Mesodermal cell (in vitro differentiated cells): ENCODE measurements around the gene SAMD4A.

Source experiments
- H3K27ac ChIP-seq: 2 replicates; pipeline ENCODE4 v1.7.0; 2013; ENCODE audit warnings: mild to moderate bottlenecking, low read depth, low read length, moderate library complexity; ENCODE audit not compliant: severe bottlenecking
- H3K36me3 ChIP-seq: 2 replicates; pipeline ENCODE4 v1.7.1; 2013; ENCODE audit warnings: mild to moderate bottlenecking, low read length, moderate library complexity; ENCODE audit not compliant: control insufficient read depth, insufficient read depth
- H3K4me1 ChIP-seq: one replicate; pipeline ENCODE4 v1.7.1; 2013; ENCODE audit warnings: mild to moderate bottlenecking, low read length; ENCODE audit not compliant: insufficient read depth, control insufficient read depth, poor library complexity, severe bottlenecking
- H3K4me3 ChIP-seq: 2 replicates; pipeline ENCODE4 v1.7.0; 2013; ENCODE audit warnings: low read length, control low read depth, mild to moderate bottlenecking; ENCODE audit not compliant: insufficient read depth, poor library complexity, severe bottlenecking; ENCODE audit errors: extremely low read depth
- H3K9me3 ChIP-seq: 2 replicates; pipeline ENCODE4 v1.7.1; 2013; ENCODE audit warnings: mild to moderate bottlenecking, low read length, moderate library complexity; ENCODE audit not compliant: control insufficient read depth
- WGBS, 2 experiments: methylation state at CpG; one replicate each; pipeline ENCODE4 v1.1.5; 2013; ENCODE audit warnings: missing lambda C conversion rate in 2 of 2; ENCODE audit not compliant: insufficient coverage in 2 of 2; 5-methylcytosine and 5-hydroxymethylcytosine counted together

SAMD4A gene

GRCh38 chr14:54579621-54580020 lies 12.7 kb downstream of the SAMD4A start:
- H3K4me1 ChIP-seq, result peaks cover 15% of the 10 kb centered on the region
- peaks cover 79% of the 10 kb centered on the region for H3K36me3 ChIP-seq
- H3K4me3 ChIP-seq, result no peak overlapping the region
- H3K27ac ChIP-seq, result no peak overlapping the region
- WGBS, 2 experiments, result 50 to 89% methylated on average over 1 of the region's 1 CpG
- no peaks in the 10 kb centered on the region for H3K9me3 ChIP-seq

- no peak overlapping the region for H3K4me3 ChIP-seq
- H3K27ac ChIP-seq, result no peak overlapping the region
- WGBS, 2 experiments, result 93 to 100% methylated on average over 1 to 2 of the region's 3 CpGs
- H3K36me3 ChIP-seq, result peaks cover 75% of the 10 kb centered on the region
- no peaks in the 10 kb centered on the region for H3K9me3 ChIP-seq
- H3K4me1 ChIP-seq, result peaks cover 4% of the 10 kb centered on the region
These were observed 14.0 kb downstream of the SAMD4A start for GRCh38 chr14:54580933-54581332.

- no peaks in the 10 kb centered on the region for H3K9me3 ChIP-seq
- H3K36me3 ChIP-seq, result peaks cover 67% of the 10 kb centered on the region
- no peaks in the 10 kb centered on the region for H3K4me1 ChIP-seq
- H3K4me3 ChIP-seq, result no peak overlapping the region
- H3K27ac ChIP-seq, result no peak overlapping the region
- WGBS, 2 experiments, result 93 to 97% methylated on average over 4 to 7 of the region's 7 CpGs
These were observed 15.4 kb downstream of the SAMD4A start for GRCh38 chr14:54582334-54582733.

GRCh38 chr14:54584097-54584496 lies 17.2 kb downstream of the SAMD4A start:
- Histone ChIP-seq H3K36me3 (peaks cover 61% of the 10 kb centered on the region), H3K4me3 (no peak overlapping the region), H3K4me1 (no peaks in the 10 kb centered on the region), H3K9me3 (no peaks in the 10 kb centered on the region), H3K27ac (no peak overlapping the region)
- WGBS, 2 experiments, result 86 to 100% methylated on average over 1 of the region's 1 CpG

GRCh38 chr14:54585214-54585613 lies 18.3 kb downstream of the SAMD4A start:
- H3K4me3 ChIP-seq, result no peak overlapping the region
- H3K4me1 ChIP-seq, result peaks cover 10% of the 10 kb centered on the region
- WGBS, 2 experiments, result 71 to 80% methylated on average over 1 of the region's 3 CpGs
- peaks cover 59% of the 10 kb centered on the region for H3K36me3 ChIP-seq
- no peak overlapping the region for H3K27ac ChIP-seq
- no peaks in the 10 kb centered on the region for H3K9me3 ChIP-seq

GRCh38 chr14:54589076-54589475 lies 22.1 kb downstream of the SAMD4A start:
- Histone ChIP-seq H3K36me3 (peaks cover 27% of the 10 kb centered on the region), H3K4me3 (no peak overlapping the region), H3K9me3 (no peaks in the 10 kb centered on the region), H3K27ac (no peak overlapping the region), H3K4me1 (peaks cover 43% of the 10 kb centered on the region)
- 86 to 90% methylated on average over 1 to 2 of the region's 2 CpGs for WGBS, 2 experiments

- H3K36me3 ChIP-seq, result peaks cover 24% of the 10 kb centered on the region
- H3K4me3 ChIP-seq, result no peak overlapping the region
- H3K4me1 ChIP-seq, result peaks cover 49% of the 10 kb centered on the region
- no peaks in the 10 kb centered on the region for H3K9me3 ChIP-seq
- no peak overlapping the region for H3K27ac ChIP-seq
- 93 to 100% methylated on average over 1 to 2 of the region's 4 CpGs for WGBS, 2 experiments
These were observed 22.9 kb downstream of the SAMD4A start for GRCh38 chr14:54589843-54590242.

- H3K4me1 ChIP-seq, result peaks cover 49% of the 10 kb centered on the region
- H3K9me3 ChIP-seq, result no peaks in the 10 kb centered on the region
- H3K4me3 ChIP-seq, result no peak overlapping the region
- H3K36me3 ChIP-seq, result peaks cover 20% of the 10 kb centered on the region
- H3K27ac ChIP-seq, result peak overlapping the region; percentile 32
These were observed 23.6 kb downstream of the SAMD4A start for GRCh38 chr14:54590481-54590880.

- Histone ChIP-seq H3K27ac (peak overlapping the region; percentile 75), H3K4me3 (no peak overlapping the region), H3K4me1 (peaks cover 52% of the 10 kb centered on the region), H3K36me3 (peaks cover 17% of the 10 kb centered on the region), H3K9me3 (no peaks in the 10 kb centered on the region)
- 80% methylated on average over 1 of the region's 1 CpG; no CpG with 5 or more reads in 1 of the 2 experiments for WGBS, 2 experiments
These were observed 24.5 kb downstream of the SAMD4A start for GRCh38 chr14:54591461-54591860.

GRCh38 chr14:54591866-54592265 lies 24.9 kb downstream of the SAMD4A start:
- 69 to 83% methylated on average over 1 to 4 of the region's 4 CpGs for WGBS, 2 experiments

GRCh38 chr14:54593860-54594259 lies 26.9 kb downstream of the SAMD4A start:
- peaks cover 17% of the 10 kb centered on the region for H3K36me3 ChIP-seq
- no peak overlapping the region for H3K27ac ChIP-seq
- no peaks in the 10 kb centered on the region for H3K9me3 ChIP-seq
- H3K4me1 ChIP-seq, result peaks cover 55% of the 10 kb centered on the region
- 80 to 91% methylated on average over 1 of the region's 1 CpG for WGBS, 2 experiments
- no peak overlapping the region for H3K4me3 ChIP-seq

More at GRCh38 chr14:54591866-54592265, 24.9 kb downstream of the SAMD4A start:
- H3K27ac ChIP-seq, result peak overlapping the region; percentile 75
- H3K4me1 ChIP-seq, result peaks cover 55% of the 10 kb centered on the region
- peaks cover 17% of the 10 kb centered on the region for H3K36me3 ChIP-seq
- no peaks in the 10 kb centered on the region for H3K9me3 ChIP-seq
- no peak overlapping the region for H3K4me3 ChIP-seq
